HG03442 (cell line): Measurements from ENCODE around the gene MYO1C.
"Not testable (repeated sequence)": the region's sequence is repeated elsewhere in the genome, so short reads cannot be mapped to it uniquely, and the experiment has no call there.

Experiments used
- ATAC-seq: cut with Tn5 transposase; IDR thresholded peaks from one replicate; pipeline ENCODE4 v1.9.1; 2021; ENCODE audit warnings: mild to moderate bottlenecking, moderate library complexity; ENCODE audit not compliant: unreplicated experiment

Gene MYO1C

DNA sequence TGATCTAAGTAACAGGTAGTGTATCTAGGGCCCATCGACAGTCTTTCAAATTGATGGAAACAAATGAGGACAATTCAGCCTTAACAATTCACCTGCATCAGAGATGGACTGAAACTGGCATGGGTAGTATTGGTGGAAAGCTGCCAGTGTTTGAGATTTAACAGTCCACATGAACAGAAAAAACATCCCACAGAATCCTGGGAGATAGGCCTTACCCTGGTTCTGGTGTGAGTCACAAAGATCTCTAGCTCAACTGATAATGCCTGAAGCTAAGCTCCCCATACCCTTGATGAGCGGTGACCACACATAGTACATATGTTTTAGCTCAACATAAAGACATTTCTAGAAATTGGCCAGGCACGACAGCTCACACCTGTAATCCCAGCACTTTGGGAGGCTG is 58.3 kb downstream of the MYO1C start:
- ATAC-seq: no peak

DNA sequence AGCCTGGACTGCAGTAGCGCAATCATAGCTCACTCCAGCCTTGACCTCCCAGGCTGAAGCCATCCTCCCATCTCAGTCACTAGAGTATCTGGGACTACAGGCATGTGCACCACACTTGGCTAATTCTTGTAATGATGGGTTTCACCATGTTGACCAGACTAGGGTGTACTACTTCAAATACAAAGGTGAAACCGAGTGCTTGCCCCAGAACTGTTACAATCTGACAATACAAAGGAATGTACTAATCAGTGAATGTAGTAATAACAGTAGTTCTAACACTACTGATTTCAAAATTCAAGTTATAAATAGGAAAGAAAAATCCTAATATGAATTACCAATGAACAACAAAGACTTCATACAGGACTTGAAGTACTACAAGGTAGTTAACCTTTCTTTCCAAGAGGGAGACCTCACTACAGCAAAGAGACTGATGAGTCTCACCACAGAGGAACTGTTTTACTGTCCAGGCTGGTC is 60.8 kb downstream of the MYO1C start:
- ATAC-seq: no peak

DNA sequence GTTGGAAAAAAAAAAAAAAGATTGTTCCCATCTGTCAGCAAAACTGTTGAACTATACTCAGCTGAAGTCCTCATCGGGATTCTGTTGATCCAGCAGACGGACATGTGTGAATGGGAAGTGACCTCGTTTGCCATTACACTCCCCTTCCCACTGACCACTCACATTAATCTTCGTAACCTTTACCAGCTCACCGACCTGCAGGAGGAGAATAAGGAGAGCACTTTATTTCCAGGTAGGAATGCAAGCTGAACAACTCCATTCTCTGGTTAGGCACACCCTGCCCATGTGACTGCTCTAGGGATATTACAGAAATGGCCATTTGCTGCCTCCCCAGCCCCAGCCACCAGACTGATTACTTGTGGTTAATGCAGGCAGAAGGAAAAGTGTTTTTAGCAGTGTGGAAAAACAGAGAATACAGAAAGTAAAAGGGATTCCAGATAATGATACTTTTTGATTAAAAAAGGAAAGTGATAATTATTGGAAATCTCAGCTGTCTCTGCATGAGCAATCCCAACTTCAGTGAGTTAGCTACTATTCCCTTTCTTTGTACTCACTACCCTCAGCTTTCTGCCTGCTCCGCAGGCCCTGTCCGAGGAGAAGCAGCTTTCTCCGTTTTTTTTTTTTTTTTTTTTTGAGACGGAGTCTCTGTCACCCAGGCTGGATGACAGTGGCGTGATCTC is 68.9 kb downstream of the MYO1C start:
- ATAC-seq: no peak

DNA sequence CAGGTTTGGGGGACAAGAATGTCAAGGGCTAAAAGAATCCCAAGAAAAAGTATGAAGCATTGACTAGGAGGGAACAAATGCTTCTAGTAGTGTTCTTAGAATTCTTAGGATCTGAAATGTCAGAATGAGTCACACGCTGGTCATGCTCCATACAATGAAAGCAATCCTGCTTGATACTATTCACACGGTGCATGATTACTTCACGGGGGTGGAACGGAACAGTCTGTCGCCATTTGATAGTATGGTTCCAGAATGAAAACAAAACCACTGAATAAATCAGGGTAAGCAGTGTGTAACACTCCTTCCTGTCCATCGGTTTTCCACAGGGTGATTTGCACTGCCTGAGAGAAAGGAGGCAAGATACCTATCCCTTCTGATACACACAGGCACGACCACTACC is 69.6 kb downstream of the MYO1C start:
- no peak for ATAC-seq

DNA sequence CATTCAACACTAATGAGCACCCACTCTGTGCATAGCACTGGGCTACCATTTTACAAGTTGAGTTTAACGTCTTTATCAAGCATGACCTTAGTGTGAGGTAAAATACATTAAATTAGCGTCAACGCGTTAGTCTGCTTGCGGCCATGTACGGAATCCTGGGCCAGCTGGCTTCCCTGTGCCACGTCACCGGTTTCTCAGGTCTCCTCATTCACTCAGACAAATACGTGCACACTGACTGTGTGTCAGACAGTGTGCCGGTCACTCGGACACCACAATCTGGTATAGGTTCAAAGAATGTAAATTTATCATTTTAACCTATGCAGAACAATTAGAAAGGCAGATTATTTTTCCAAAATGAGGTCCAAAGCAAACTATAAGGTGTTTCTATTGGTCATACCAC is 71.0 kb downstream of the MYO1C start:
- ATAC-seq: no peak

DNA sequence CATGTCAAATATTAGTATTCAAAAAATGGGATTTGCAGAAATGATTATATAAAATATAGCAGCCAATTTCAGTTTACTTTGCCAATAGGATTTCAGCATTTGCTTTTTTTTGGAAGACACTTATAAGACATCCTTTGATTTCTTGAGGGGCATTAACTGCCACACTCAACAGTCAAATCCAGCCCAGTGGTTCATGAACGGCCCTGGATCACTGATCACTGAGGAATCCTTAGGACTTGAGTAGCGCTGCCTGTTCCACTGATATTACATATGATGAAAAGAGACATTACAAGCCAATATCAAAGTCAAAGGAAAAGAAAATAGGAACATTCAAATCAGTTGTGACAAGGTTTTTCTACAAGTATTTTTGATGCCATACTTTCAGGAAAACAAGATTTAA is 71.5 kb downstream of the MYO1C start:
- no peak for ATAC-seq

DNA sequence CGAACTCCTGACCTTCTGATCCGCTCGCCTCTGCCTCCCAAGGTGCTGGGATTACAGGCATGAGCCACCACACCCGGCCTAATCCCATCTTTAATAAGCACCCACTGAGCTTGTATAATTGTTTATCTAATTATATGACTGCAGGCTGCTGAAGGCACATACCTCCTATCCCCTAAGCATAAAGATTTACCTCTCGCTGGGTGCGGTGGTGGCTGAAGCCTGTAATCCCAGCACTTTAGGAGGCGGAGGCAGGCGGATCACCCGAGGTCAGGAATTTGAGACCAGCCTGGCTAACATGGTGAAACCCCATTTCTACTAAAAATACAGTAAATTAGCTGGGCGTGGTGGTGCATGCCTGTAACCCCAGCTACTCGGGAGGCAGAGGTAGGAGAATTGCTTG is 72.3 kb downstream of the MYO1C start:
- no peak for ATAC-seq

DNA sequence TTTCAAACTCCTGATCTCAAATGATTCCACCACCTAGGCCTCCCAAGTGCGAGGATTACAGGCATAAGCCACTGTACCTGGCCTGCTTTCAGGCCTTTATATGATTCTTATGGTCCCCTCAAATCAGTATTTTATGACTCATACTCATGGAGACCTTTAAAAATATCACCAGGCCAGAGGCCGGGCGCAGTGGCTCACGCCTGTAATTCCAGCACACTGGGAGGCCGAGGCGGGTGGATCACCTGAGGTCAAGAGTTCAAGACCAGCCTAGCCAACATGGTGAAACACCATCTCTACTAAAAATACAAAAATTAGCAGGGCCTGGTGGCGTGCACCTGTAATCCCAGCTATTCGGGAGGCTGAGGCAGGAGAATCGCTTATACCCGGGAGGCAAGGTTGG is 74.0 kb downstream of the MYO1C start:
- ATAC-seq: not testable (repeated sequence)

DNA sequence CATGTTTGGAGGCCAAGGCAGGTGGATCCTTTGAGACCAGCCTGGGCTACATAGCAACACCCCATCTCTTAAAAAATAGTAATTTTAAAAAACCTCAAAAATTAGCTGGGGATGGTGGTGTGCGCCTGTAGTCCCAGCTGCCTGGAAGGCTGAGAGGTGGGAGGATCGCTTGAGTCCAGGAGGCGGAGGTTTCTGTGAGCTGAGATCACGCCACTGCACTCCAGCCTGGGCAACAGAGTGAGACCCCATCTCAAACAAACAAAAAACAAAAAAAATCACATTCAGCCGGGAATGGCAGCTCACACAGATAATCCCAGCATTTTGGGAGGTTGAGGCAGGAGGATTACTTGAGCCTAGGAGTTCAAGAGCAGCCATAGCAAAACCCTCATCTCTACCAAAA is 76.1 kb downstream of the MYO1C start:
- no peak for ATAC-seq

DNA sequence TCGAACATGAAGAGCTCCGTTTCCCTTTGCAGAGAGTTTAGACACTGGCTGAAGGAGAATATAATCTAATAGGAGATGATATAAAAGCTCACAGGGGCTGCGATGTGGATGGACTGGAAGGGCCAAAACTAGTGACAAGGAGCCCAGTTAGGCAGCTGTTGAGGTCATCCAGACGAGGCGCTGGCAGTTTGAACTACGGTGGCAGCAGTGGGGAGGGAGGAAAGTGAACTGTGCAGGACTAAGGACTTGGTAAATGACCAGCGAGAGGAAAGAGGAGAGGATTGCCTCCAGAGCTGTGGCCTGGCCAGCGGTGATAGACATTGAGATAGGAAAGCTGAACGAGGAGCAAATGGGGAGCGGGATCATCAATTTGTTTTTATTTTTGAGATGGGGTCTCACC is 77.9 kb downstream of the MYO1C start:
- ATAC-seq: no peak
